DMS153 treated with DMSO at 0.1 percent for 48 hours (cell line): ENCODE measurements around the gene NSF.

Source experiments
- DNase-seq: peaks from one replicate; lab custom pipeline; 2025; ENCODE audit not compliant: unreplicated experiment; lab: John Stamatoyannopoulos, UW

Gene NSF

DNA sequence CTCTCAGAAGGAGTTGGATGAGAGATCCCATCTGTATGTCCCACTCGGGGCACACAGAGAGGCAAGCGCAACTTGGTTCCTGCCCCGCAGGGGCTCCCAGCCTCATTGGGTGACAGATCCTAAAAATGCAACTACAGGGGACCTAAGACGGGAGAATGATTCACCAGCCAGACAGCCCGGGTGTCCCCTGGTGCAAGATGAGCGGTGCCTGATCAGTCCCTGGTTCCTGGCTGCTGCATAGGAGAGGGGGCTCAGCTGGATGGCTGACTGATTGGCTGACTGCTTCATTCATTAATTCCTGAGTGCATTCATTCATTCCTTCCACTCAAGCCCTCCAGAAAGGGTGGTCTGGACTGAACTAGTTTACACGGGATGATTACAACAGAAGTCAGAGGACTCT lies 206.1 kb downstream of the NSF start:
- no peak for DNase-seq

GRCh38 chr17:46796956-46797530 lies 206.6 kb downstream of the NSF start:
- DNase-seq: no peak

- DNase-seq: no peak
Measured at GRCh38 chr17:46800573-46800972, 210.1 kb downstream of the NSF start.

DNA sequence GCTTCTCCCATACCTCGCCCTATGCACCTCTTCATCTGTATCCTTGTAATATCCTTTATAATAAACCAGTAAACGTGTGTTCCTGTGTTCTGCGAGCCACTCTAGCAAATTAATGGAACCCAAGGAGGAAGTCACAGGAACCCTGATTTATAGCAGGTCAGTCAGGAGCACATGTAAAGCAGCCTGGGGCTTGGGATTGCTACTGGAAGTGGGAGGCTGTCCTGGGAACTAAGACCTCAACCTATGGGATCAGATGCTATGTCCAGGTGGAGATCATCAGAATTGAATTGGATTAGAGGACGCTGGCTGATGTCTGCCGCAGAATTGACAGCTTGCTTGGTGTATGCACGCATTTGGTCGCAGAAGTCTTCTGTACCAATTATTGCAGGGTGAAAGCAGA lies 212.3 kb downstream of the NSF start:
- DNase-seq: no peak

- DNase-seq: no peak
Measured at GRCh38 chr17:46803544-46803943, 213.1 kb downstream of the NSF start.

GRCh38 chr17:46805771-46806170 lies 215.3 kb downstream of the NSF start:
- no peak for DNase-seq
